Small intestine (tissue), 7 donors: ENCODE data around the gene SFTPD. TPM values are rescaled to one million over a fixed set of nuclear protein-coding genes. Genes with fewer than 3 reads are reported as not detected.
A peak's percentile ranks its signal among the peaks of the same experiment; 100 is the strongest.

Experiments used
- DNase-seq, 2 donors: peaks; one replicate each; pipeline versions ENCODE4 v3.0.0 to v3.0.0-alpha.2; 2013
- FAIRE-seq: peaks from 2 replicates; lab custom pipeline; 2012; peaks lifted over from hg19 to GRCh38; lab: Jason Lieb, UNC
- H3K27ac ChIP-seq, 3 donors: one replicate each; pipeline ENCODE4 v1.5.1; 2013; ENCODE audit warnings: low read length in 2 of 3, mild to moderate bottlenecking in 2 of 3, control low read depth in 1 of 3, inconsistent platforms in 1 of 3, low read depth in 1 of 3, moderate library complexity in 1 of 3
- H3K27me3 ChIP-seq, 3 donors: one replicate each; pipeline ENCODE4 v1.6.1; 2013; ENCODE audit warnings: low read length in 3 of 3, inconsistent platforms in 1 of 3; ENCODE audit not compliant: control insufficient read depth in 3 of 3, insufficient read depth in 3 of 3
- H3K36me3 ChIP-seq, 3 donors: one replicate each; pipeline ENCODE4 v1.6.1; 2013; ENCODE audit warnings: low read length in 3 of 3, inconsistent platforms in 1 of 3, low read depth in 1 of 3, mild to moderate bottlenecking in 1 of 3, moderate library complexity in 1 of 3; ENCODE audit not compliant: control insufficient read depth in 3 of 3, insufficient read depth in 2 of 3
- H3K4me1 ChIP-seq, 3 donors: one replicate each; pipeline ENCODE4 v1.6.1; 2013; ENCODE audit warnings: low read length in 2 of 3, inconsistent platforms in 1 of 3, low read depth in 1 of 3, mild to moderate bottlenecking in 1 of 3, moderate library complexity in 1 of 3; ENCODE audit not compliant: control insufficient read depth in 3 of 3, insufficient read depth in 2 of 3
- H3K4me3 ChIP-seq, 3 donors: one replicate each; pipeline ENCODE4 v1.5.1; 2013; ENCODE audit warnings: low read length in 3 of 3, control low read depth in 1 of 3, inconsistent platforms in 1 of 3, low read depth in 1 of 3, mild to moderate bottlenecking in 1 of 3, moderate library complexity in 1 of 3
- H3K9me3 ChIP-seq, 2 donors: one replicate each; pipeline ENCODE4 v1.6.1; 2013; ENCODE audit warnings: low read depth in 1 of 2, low read length in 1 of 2; ENCODE audit not compliant: control insufficient read depth in 2 of 2, insufficient read depth in 1 of 2
- WGBS, 3 donors: extraction: QIAGEN DNeasy Blood & Tissue Kit; methylation state at CpG; one replicate each; pipeline ENCODE4 v1.1.7; 2013; 5-methylcytosine and 5-hydroxymethylcytosine counted together
- polyA plus RNA-seq, 4 donors: library from polyadenylated mRNA; stranded (reverse) in 3 of 4; unstranded in 1 of 4; fragments of 200-250 nt in 3 of 4; fragments of 120-200 nt in 1 of 4; gene quantifications; one replicate each; pipeline versions ENCODE4 v1.2.1 to v1.2.3, GENCODE V29; 2013
- donor health status: healthy with polysubstance abuse.
- donor health status: control.
- donor health status: control.
- donor health status: Bipolar disorder and iron deficiency.
- donor health status: healthy.

Gene SFTPD
- polyA plus RNA-seq, 4 donors = 0.07 to 1.1 (median 0.49) TPM

DNA sequence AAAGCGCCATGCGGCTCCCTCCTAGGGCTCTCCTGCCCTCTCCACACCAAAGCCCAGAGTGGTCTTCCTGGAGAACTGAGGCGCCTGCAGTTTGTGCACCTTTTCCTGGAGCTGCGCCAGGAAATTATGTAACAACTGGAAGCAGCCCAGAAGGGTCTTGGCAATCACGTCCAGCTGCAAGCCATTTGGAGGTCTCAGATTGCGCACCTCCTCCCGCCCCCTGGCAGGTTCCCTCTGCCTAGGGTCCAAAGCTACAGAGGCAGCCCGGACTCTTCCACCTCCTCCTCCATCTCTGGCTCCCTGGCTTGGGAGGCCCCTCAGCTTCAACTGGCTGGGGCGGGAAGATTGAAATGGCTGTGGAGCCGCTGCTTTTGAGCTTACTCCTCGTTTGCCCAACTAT is 34.0 kb upstream of the SFTPD start:
- DNase-seq (no peak), FAIRE-seq (no peak)
- 32 to 43% (median 40%) methylated on average over 11 of the region's 11 CpGs for WGBS, 3 donors
- H3K9me3 ChIP-seq = no peaks in the 10 kb centered on the region
- peaks cover 0 to 43% (median 2%) of the 10 kb centered on the region in 3 donors for H3K27me3 ChIP-seq
- H3K4me1 ChIP-seq = peaks cover 0 to 2% (median 0%) of the 10 kb centered on the region in 3 donors
- no peaks in the 10 kb centered on the region for H3K36me3 ChIP-seq
- no peak overlapping the region for H3K27ac ChIP-seq
- H3K4me3 ChIP-seq = no peak overlapping the region

DNA sequence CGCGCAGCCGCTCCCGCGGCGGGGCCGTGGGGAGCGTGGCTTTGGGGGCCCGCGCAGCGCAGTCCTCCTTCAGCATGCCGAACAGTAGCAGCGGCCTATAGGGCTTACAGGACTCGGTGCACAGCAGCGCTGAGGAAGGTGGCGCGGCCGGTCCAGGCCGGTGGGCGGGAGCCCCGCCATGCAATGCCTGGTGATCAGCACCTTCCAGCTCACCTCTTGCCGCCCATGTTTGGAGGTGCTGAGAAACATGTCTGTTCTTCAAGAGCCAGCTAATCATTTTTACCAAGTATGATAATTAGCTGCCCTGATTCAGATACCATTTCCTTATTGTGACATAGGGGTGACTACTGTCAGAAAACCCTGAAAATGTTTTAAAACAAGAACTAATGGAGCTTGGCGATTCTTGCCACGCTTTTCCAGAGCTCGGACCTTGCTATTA is 33.5 kb upstream of the SFTPD start:
- H3K36me3 ChIP-seq = no peaks in the 10 kb centered on the region
- WGBS, 3 donors = 7 to 13% (median 10%) methylated on average over 14 to 25 of the region's 25 CpGs
- H3K27me3 ChIP-seq = peaks cover 0 to 43% (median 2%) of the 10 kb centered on the region in 3 donors
- peak overlapping the region in 1 of 3 donors; percentile 46 for H3K4me3 ChIP-seq
- FAIRE-seq = no peak
- peak in 1 of 2 donors; percentile 41 for DNase-seq
- H3K27ac ChIP-seq = no peak overlapping the region
- no peaks in the 10 kb centered on the region for H3K9me3 ChIP-seq
- H3K4me1 ChIP-seq = peaks cover 0 to 2% (median 0%) of the 10 kb centered on the region in 3 donors

DNA sequence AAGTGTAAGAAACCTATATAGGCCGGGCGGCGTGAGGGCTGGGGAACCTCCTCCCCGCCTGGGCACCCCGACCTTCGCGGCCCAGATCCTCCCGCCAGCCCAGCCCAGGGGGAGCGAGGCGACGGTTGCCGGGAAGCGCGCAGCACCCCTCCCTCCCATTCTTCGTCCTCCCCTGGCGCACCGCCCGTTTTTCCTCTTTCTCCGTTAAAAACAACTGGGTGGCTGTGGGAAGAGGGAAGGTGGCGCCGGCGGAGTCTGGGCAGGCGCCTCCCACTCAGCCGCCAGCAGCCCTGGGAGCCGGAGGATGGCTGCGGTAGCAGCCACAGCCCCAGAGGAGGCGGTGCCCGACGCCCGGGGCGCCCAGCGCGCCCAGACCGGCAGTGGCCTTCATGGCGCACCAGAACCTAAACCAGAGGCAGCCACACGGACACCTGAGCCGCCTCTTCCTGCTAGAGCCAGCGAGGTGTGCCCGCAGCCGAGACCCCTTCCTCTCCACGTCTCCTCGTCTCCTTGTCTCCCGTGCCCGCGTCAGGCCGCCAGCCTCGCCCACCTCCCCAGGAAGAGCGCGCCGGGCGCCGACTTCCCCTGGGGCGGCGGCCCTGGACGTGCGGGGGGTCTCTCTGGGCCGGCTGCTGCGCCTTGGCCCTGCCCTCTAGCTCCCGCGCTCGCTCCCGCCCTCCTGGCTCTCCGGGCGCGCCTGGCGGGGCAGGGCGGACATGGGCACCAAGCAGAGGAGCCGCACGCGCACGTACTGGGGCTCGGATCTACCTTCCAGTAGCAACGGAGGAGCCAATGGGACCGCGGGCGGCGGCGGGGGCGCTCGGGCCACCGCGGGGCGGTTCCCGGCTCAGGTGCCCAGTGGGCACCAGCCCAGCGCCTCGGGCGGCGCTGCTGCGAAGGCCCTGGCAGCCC is 32.8 kb upstream of the SFTPD start:
- Histone ChIP-seq H3K36me3 (no peaks in the 10 kb centered on the region), H3K9me3 (no peaks in the 10 kb centered on the region), H3K4me3 (peak overlapping the region; percentile 20 to 46 (median 39)), H3K27me3 (peaks cover 0 to 43% (median 2%) of the 10 kb centered on the region in 3 donors), H3K4me1 (peaks cover 0 to 2% (median 0%) of the 10 kb centered on the region in 3 donors), H3K27ac (peak overlapping the region in 1 of 3 donors; percentile 42)
- FAIRE-seq = no peak
- 1% methylated on average over 54 to 89 of the region's 89 CpGs for WGBS, 3 donors
- DNase-seq = peak; percentile 37 to 65

DNA sequence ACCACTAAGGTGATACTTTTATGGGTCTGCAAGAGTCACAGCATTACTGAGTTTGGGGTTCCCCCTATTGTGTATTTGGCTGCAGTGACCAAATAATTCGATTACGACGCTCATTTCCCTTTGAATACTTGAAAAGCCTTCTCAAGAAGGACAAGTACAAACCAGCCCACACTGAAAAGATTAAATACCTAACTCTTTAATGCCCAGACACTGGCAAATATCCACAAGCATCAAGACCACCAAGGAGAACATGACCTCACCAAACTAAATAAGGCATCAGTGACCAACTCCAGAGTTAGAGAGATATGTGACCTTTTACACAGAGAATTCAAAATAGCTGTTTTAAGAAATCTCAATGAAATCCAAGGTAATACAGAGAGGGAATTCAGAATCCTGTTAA is 31.8 kb upstream of the SFTPD start:
- H3K36me3 ChIP-seq = no peaks in the 10 kb centered on the region
- WGBS, 3 donors = 81 to 93% (median 87%) methylated on average over 3 of the region's 3 CpGs
- no peak overlapping the region for H3K4me3 ChIP-seq
- no peak overlapping the region for H3K27ac ChIP-seq
- H3K27me3 ChIP-seq = peaks cover 0 to 41% (median 2%) of the 10 kb centered on the region in 3 donors
- no peaks in the 10 kb centered on the region for H3K9me3 ChIP-seq
- FAIRE-seq = no peak
- H3K4me1 ChIP-seq = peaks cover 0 to 2% (median 0%) of the 10 kb centered on the region in 3 donors
- DNase-seq = no peak

DNA sequence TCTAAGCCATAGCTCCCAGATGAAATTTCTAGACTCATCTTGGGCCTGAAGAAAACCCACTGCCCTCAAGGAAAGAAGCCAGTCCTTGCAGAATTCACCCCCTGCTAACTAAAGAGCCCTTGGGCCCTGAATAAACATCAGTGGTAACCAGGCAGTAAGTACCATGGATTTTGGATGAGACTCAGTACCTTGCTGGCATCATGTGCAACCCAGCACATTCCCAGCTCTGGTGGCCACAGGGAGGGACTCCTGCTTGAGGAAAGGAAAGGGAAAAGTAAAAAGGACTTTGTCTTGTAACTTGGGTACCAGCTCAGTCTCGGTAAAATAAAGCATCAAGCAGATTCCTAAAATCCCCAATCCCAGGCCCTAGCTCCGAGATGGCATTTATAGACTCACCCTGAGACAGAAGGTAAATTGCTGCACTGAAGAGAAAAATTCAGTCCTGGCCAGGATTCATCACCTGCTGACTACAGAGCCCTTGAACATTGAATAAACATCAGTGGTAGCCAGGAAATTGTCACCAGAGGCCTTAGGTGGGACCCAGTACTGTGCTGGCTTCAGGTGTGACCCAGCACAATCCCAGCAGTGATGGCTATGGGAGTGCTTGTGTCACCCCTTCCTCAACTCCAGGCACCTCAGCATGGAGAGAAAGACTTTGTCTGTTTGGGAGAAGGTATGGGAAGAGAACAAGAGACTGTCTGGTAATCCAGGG is 31.2 kb upstream of the SFTPD start:
- Histone ChIP-seq H3K9me3 (no peaks in the 10 kb centered on the region), H3K4me3 (no peak overlapping the region), H3K36me3 (no peaks in the 10 kb centered on the region), H3K27ac (no peak overlapping the region), H3K4me1 (peaks cover 0 to 2% (median 0%) of the 10 kb centered on the region in 3 donors), H3K27me3 (peaks cover 0 to 36% (median 2%) of the 10 kb centered on the region in 3 donors)
- 72 to 82% (median 74%) methylated on average over 2 of the region's 2 CpGs for WGBS, 3 donors
- DNase-seq (no peak), FAIRE-seq (no peak)

DNA sequence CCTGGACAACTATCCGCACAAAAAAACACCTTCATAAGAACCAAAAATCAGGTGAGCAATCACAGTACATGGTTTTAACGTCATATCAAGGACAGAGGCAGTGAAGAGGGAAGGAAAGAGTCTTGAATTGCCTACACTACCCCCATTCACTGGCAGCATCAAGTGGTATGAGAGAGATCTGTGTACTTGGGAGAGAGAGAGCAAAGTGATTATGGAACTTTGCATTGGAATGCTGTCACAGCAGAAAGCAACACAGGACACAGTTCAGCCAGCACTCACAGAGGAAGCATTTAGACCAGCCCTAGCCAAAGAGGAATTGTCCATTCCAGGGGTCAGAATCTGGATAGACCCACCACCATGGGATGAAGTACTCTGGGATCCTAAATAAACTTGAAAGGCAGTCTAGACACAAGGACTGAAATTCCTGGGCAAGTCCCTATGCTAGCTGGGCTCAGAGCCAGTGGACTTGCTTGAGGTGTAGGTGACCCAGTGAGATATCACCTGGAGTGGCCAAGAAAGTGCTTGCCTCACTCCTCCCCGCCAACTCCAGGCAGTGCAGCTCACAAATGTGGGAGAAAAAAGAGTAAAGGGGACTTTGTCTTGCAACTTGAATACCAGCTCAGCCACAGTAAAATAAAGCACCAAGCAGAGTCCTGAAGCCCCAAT is 30.5 kb upstream of the SFTPD start:
- FAIRE-seq = no peak
- no peak overlapping the region for H3K27ac ChIP-seq

DNA sequence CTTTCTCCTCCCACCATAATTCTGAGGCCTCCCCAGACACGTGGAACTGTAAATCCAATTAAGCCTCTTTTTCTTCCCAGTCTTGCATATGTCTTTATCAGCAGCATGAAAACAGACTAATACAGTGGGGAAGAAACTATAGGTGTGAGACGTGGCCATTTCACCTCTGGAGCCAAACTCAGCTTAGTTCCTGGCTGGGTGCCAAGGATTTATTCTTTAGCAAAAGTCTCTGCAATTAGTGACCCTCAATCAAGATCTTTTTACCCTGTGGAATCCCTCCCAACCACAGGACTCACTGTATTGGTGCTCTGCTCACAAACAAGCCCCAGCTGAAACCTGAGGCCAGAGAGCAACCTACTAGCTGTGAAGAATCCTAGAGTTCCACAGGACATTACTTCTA is 28.1 kb upstream of the SFTPD start:
- Histone ChIP-seq H3K9me3 (no peaks in the 10 kb centered on the region), H3K27me3 (peaks cover 0 to 20% (median 0%) of the 10 kb centered on the region in 3 donors), H3K27ac (no peak overlapping the region), H3K4me1 (peaks cover 0 to 2% (median 0%) of the 10 kb centered on the region in 3 donors), H3K36me3 (no peaks in the 10 kb centered on the region), H3K4me3 (no peak overlapping the region)
- no peak for DNase-seq
- FAIRE-seq = no peak
- WGBS, 3 donors = 57 to 70% (median 64%) methylated on average over 2 of the region's 2 CpGs

More for the DNA sequence above, 30.5 kb upstream of the SFTPD start:
- WGBS, 3 donors = 71 to 82% (median 75%) methylated on average over 3 of the region's 3 CpGs
- Histone ChIP-seq H3K36me3 (no peaks in the 10 kb centered on the region), H3K9me3 (no peaks in the 10 kb centered on the region), H3K27me3 (peaks cover 0 to 33% (median 0%) of the 10 kb centered on the region in 3 donors), H3K4me1 (peaks cover 0 to 2% (median 0%) of the 10 kb centered on the region in 3 donors), H3K4me3 (no peak overlapping the region)
- DNase-seq = no peak

GRCh38 chr10:79970062-79970461 is 21.2 kb upstream of the SFTPD start:
- no peaks in the 10 kb centered on the region for H3K27me3 ChIP-seq
- H3K4me1 ChIP-seq = no peaks in the 10 kb centered on the region
- H3K36me3 ChIP-seq = no peaks in the 10 kb centered on the region
- FAIRE-seq (no peak), DNase-seq (no peak)
- no peak overlapping the region for H3K27ac ChIP-seq
- no peak overlapping the region for H3K4me3 ChIP-seq
- H3K9me3 ChIP-seq = no peaks in the 10 kb centered on the region
